Measurements from ENCODE around the gene STXBP6.
"Not testable (repeated sequence)": the region's sequence is repeated elsewhere in the genome, so short reads cannot be mapped to it uniquely, and the experiment has no call there.

Gene STXBP6

GRCh38 chr14:24858052-24858451, 191.9 kb downstream of the STXBP6 start:
- no peak for DNase-seq (ENCODE audit: low read depth)

- DNase-seq (ENCODE audit: low read depth): no peak
Measured at GRCh38 chr14:24857277-24857676, 192.7 kb downstream of the STXBP6 start.

- no peak for DNase-seq (ENCODE audit: low read depth)
Measured at GRCh38 chr14:24853446-24853845, 196.5 kb downstream of the STXBP6 start.

GRCh38 chr14:24852312-24853060, 197.5 kb downstream of the STXBP6 start:
- no peak for DNase-seq (ENCODE audit: low read depth)

- no peak for DNase-seq (ENCODE audit: low read depth)
Measured at GRCh38 chr14:24851837-24852236, 198.1 kb downstream of the STXBP6 start.

- no peak for DNase-seq (ENCODE audit: low read depth)
Measured at GRCh38 chr14:24851406-24851805, 198.5 kb downstream of the STXBP6 start.

GRCh38 chr14:24850072-24850471, 199.9 kb downstream of the STXBP6 start:
- no peak for DNase-seq (ENCODE audit: low read depth)

GRCh38 chr14:24849471-24849870, 200.5 kb downstream of the STXBP6 start:
- DNase-seq (ENCODE audit: low read depth): no peak

- no peak for DNase-seq (ENCODE audit: low read depth)
Measured at GRCh38 chr14:24848102-24848790, 201.7 kb downstream of the STXBP6 start.

GRCh38 chr14:24847568-24848095, 202.3 kb downstream of the STXBP6 start:
- no peak for DNase-seq (ENCODE audit: low read depth)

GRCh38 chr14:24846261-24846660, 203.7 kb downstream of the STXBP6 start:
- no peak for DNase-seq (ENCODE audit: low read depth)

- DNase-seq (ENCODE audit: low read depth): no peak
Measured at GRCh38 chr14:24845851-24846250, 204.1 kb downstream of the STXBP6 start.

GRCh38 chr14:24844011-24844410, 205.9 kb downstream of the STXBP6 start:
- DNase-seq (ENCODE audit: low read depth): no peak

GRCh38 chr14:24843494-24843893, 206.5 kb downstream of the STXBP6 start:
- no peak for DNase-seq (ENCODE audit: low read depth)

- DNase-seq (ENCODE audit: low read depth): no peak
Measured at GRCh38 chr14:24840204-24840893, 209.6 kb downstream of the STXBP6 start.

- no peak for DNase-seq (ENCODE audit: low read depth)
Measured at GRCh38 chr14:24839617-24840203, 210.2 kb downstream of the STXBP6 start.

GRCh38 chr14:24838945-24839616, 210.9 kb downstream of the STXBP6 start:
- DNase-seq (ENCODE audit: low read depth): no peak

GRCh38 chr14:24837280-24838046, 212.5 kb downstream of the STXBP6 start:
- DNase-seq (ENCODE audit: low read depth): no peak

- not testable (repeated sequence) for DNase-seq (ENCODE audit: low read depth)
Measured at GRCh38 chr14:24836324-24836723, 213.6 kb downstream of the STXBP6 start.

- DNase-seq (ENCODE audit: low read depth): no peak
Measured at GRCh38 chr14:24834956-24835355, 215.0 kb downstream of the STXBP6 start.

GRCh38 chr14:24833385-24833784, 216.6 kb downstream of the STXBP6 start:
- no peak for DNase-seq (ENCODE audit: low read depth)

Data from GM04504 (cell line).